ENCODE measurements around the gene DUSP12.

The DUSP12 gene

DNA sequence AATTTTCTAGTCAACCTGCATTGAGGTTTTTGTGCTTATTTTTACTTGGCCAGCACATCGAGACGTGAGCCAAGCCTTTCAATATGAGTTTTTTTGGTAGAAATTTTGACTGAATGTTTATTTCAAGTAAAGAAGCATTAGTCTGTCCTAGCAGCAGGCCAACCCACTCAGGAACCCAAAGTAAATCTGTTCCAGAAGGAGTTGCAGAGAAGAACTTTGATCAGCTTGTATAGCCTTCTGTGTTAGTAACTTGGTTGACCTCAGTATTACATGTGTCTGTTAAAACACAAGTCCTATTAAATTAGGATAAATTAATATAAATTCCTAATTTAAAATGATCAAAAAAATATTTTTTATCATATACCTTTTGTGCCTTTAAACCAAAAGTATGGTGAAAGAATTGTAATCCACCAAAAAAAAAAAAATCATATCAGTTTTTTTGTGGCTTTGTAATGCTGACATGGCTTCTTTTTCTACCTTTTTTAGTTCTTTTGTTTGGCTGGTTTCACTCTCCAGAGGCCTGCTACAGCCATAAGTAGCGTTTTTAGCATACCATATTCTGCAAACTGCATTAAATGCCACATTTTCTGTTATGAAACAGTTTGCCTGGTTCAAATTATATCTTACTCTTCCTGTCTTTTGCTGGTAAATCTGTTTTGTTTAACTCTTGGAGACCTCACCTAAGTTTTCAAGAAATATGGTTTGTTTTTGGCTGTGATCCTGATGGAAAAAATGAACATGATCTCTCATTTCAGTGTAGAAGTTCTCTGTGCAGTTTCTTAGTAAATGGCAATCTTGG, 56.0 kb downstream of the DUSP12 start:
- Histone ChIP-seq H3K27me3 (ENCODE audit: low read depth, low read length) (no peaks in the 10 kb centered on the region), H2AFZ (ENCODE audit: low read depth, low read length) (no peak overlapping the region), H3K4me2 (ENCODE audit: low read length) (no peak overlapping the region), H3K36me3 (replicated peaks; ENCODE audit: low read depth, low read length) (peaks cover 31% of the 10 kb centered on the region), H3K27ac (ENCODE audit: low read length) (no peak overlapping the region), H3K4me3 (ENCODE audit: low read length) (no peak overlapping the region), H3K4me1 (ENCODE audit: low read length) (no peaks in the 10 kb centered on the region), H4K20me1 (ENCODE audit: insufficient read depth, low read length) (no peaks in the 10 kb centered on the region), H3K79me2 (ENCODE audit: low read length) (0 out of 2 replicates have a peak, but pooled peaks cover 4% of the 10 kb centered on the region), H3K9ac (ENCODE audit: low read length) (no peak overlapping the region), H3K9me3 (ENCODE audit: insufficient read depth, low read length) (peaks cover 7% of the 10 kb centered on the region; the same call in 1 of the 2 replicates)
- TF ChIP-seq CTCF (IDR thresholded peaks at IDR 0.05; ENCODE audit: low read depth, low read length): no peak
- no peak for TF ChIP-seq EZH2phosphoT487 (IDR thresholded peaks at IDR 0.05; ENCODE audit: low read depth)
